Measurements from ENCODE around the gene CR1.
"Not testable (repeated sequence)": the region's sequence is repeated elsewhere in the genome, so short reads cannot be mapped to it uniquely, and the experiment has no call there.

CR1 gene

GRCh38 chr1:207644166-207644851 is 148.4 kb downstream of the CR1 start:
- no peak for DNase-seq (ENCODE audit: low read depth, low spot score)

DNA sequence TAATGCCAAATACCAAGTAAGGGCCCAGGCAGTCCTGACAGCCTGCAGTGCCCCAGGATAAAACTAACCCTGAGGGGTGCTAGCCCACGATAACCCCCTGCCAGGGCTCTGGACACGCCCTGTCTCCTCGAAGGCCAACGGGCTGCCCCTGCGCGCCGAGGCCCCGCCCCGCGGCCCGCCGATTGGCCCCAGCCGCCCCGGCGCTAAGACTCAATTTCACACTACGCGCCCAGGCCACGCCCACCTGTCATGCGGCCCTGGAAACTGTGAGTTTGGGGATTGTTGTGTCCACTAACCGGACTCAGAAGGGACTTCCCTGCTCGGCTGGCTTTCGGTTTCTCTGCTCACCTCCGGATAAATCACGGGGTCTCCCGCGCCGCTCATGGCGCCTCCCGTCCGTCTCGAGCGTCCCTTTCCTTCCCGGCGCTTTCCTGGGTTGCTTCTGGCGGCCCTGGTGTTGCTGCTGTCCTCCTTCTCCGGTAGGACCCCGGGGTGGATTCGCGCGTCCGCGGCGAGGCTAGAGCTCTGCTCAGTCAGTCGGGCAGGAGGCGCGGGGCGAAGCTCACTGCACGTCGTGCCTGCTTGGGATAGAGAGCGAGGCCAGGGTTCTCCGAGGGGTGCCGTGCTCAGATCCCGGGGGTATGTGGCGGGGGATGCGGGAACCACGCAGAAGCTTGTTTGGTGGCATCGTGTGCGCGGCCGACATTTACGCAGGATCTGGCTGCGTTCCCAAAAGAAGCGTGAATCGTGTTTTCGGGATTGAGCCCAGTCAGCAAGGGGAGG is 149.1 kb downstream of the CR1 start, which contains the start of gene CR1L:
TSS of gene CR1L (plus strand) at position 282 of the 783 bp plus-strand sequence. CDS start at position 383, 101 bp downstream.
- DNase-seq (ENCODE audit: low read depth, low spot score), result no peak

- DNase-seq (ENCODE audit: low read depth, low spot score), result no peak
These were observed 149.7 kb downstream of the CR1 start for GRCh38 chr1:207645635-207646081.

GRCh38 chr1:207646171-207646570 is 150.2 kb downstream of the CR1 start:
- DNase-seq (ENCODE audit: low read depth, low spot score), result no peak

DNA sequence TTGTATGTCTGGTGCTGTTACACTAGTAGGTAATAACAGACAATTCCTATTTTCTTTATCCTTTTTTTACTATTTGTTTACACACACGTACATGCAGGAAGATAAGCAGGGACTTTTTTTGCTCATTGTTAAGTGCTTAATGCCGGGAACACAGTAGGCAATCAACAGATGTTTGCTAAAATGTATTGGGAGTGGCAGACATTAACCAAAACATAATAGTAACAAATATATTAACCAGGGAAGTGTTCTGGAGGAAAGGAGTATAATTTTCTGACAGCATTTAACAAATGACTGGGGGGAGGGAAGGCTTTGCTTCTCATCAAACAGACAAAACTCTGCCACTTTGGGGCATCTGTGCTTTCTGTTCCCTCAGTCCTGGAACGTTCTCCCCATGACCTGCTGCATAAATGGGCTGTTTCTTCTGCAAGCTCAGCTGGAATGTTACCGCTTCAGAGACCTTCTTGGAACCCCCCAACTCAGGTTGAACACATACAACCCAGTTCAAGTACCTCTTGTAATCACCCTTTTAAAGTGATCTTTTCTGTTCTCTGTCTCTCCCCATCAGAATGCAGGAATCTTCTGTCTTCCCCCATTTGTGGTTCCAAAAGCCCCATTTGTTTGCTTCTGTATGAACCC is 151.1 kb downstream of the CR1 start:
- DNase-seq (ENCODE audit: low read depth, low spot score), result no peak

- no peak for DNase-seq (ENCODE audit: low read depth, low spot score)
These were observed 151.8 kb downstream of the CR1 start for GRCh38 chr1:207647671-207648333.

- no peak for DNase-seq (ENCODE audit: low read depth, low spot score)
These were observed 152.6 kb downstream of the CR1 start for GRCh38 chr1:207648334-207649209.

DNA sequence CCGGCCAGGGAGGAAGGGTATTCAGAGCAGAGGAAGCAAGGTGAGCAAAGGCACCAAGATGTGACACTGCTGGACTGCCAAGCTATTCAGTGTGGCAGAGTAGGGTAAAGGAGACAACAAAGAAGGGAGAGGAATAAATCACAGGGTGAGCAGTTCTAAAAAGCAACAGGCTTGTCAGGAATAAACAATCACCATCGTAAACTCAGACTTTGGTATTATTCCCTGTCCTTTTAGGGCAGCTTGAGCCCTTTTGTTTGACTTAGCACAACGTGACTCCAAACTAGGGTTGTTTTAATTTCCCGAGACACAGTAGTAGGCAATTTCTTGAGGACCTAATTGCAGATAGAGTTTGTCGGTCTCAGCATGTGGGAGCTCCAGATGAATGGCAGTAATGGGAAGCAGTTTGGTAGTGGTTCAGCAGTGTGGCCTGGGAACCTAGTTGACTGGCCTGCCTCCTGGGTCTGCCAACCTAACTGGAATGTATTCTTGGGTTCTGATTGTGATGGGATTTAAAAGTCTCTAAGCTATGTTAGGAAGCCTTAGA is 153.3 kb downstream of the CR1 start:
- DNase-seq (ENCODE audit: low read depth, low spot score), result no peak

DNA sequence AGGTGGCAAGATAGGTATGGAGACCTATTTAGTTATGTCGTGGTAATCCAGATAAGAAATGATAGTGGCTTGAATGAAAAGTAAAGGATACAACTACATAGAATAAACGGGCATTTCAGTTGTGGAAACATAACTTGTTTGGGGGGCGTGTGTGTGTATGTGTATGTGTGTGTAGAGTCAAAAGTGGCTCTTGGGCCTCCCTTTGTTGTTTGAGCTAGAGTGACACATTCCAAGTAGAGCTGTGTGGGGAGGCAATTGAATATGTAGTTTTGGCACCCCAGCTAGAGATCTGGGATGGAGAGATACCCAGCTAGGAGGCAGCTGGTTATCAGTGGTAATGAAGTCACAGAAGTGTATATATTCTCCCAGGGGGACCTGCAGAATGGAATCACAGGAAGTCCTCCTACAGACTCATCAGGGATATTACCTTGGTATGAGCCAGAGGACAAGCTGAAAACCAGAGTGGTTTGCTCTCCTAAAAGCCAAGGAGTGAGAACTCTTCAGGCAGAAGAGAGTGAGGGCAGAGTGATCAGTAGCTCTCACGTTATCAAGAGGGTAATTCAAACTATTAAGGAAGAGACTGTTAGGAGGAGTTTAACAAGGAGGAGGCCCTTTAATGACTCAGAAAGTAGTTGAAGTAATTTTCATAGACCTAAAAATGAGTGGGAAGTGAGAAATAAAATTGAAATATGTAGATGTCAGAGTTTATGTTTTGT is 154.1 kb downstream of the CR1 start:
- no peak for DNase-seq (ENCODE audit: low read depth, low spot score)

DNA sequence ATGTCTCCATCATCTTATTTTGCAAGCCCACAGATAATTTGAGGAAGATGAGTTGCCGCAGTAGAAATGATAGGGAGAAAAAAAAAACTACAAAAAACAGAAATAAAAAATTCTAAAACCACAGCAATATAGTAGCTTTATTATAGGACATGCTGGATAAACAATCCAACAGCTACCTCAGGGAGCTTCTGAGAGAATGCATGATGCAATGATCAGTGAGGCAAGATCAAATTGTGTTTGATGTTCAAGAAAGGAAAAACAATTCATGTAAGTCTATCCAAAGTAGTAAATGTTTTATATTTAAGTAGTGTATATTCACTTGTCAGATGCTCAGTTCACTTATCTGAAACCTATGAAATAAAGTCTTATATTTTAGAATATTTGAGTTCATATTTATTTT is 155.6 kb downstream of the CR1 start:
- DNase-seq (ENCODE audit: low read depth, low spot score), result no peak

- no peak for DNase-seq (ENCODE audit: low read depth, low spot score)
These were observed 158.4 kb downstream of the CR1 start for GRCh38 chr1:207654320-207654719.

GRCh38 chr1:207658408-207658807 is 162.5 kb downstream of the CR1 start:
- no peak for DNase-seq (ENCODE audit: low read depth, low spot score)

- no peak for DNase-seq (ENCODE audit: low read depth, low spot score)
These were observed 163.0 kb downstream of the CR1 start for GRCh38 chr1:207658904-207659485.

GRCh38 chr1:207659545-207660153 is 163.7 kb downstream of the CR1 start:
- DNase-seq (ENCODE audit: low read depth, low spot score), result no peak

GRCh38 chr1:207661420-207661819 is 165.5 kb downstream of the CR1 start:
- DNase-seq (ENCODE audit: low read depth, low spot score), result not testable (repeated sequence)

DNA sequence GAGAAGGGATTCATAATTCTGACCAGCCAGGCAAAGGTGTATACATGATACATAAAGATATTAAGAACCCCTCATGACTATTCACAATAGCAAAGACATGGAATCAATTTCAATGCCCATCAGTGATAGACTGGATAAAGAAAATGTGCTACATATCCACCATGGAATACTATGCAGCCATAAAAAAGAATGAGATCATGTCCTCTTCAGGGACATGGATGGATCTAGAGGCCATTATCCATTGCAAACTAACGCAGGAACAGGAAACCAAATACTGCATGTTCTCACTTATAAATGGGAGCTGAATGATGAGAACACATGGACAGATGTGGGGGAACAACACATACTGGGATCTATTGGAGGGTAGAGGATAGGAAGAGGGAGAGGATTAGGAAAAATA is 170.4 kb downstream of the CR1 start:
- DNase-seq (ENCODE audit: low read depth, low spot score), result no peak

DNA sequence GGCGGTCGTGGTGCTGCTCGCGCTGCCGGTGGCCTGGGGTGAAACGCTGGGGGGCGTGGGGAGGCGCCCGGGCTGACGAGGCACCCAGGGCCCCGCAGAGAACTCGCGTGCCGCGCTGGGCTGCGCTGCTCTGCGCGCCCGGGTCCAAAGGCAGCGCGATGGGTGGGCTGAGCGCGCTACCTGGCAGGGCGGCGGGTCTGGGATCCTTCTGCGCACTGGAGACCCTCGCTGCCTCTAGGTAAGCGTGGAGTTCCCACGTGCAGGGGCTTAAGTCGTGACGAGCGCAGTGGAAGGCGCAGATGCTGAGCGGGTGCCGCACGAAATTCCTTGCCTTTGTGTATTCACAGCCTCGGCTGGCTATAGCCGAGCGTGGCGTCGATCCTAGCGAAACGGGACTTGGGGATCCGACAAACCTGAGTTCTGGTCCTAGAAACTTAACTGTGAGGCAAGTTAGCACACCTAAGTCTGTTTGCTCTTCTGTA is 173.6 kb downstream of the CR1 start:
- no peak for DNase-seq (ENCODE audit: low read depth, low spot score)

DNA sequence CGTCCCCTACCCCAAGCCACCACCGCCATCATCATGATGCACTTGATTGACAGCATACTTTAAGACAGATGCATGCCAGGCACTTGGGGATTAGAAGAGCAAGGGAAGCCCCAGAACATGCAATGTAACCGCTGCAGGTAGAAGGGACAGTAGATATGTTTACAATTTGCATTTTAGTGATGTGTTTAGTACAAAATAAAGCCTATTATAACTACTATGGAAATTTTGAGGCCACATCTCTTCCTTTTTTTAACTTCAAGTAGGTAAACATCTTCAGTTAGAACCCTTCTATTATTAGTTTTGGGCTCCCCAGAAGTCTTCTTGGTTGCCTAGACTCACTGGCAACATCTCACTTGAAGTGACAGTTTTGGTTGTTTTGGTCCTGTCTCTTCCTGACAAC is 174.2 kb downstream of the CR1 start:
- DNase-seq (ENCODE audit: low read depth, low spot score), result no peak

GRCh38 chr1:207670997-207671396 is 175.0 kb downstream of the CR1 start:
- DNase-seq (ENCODE audit: low read depth, low spot score), result no peak
